ENCODE data around the gene PLEKHM1.
"Not testable (repeated sequence)": the region's sequence is repeated elsewhere in the genome, so short reads cannot be mapped to it uniquely, and the experiment has no call there.

The PLEKHM1 gene

GRCh38 chr17:45447650-45448049, 42.9 kb downstream of the PLEKHM1 start:
- not testable (repeated sequence) for H3K9me3 ChIP-seq (ENCODE audit: control insufficient read depth, insufficient read depth, low read depth, low read length); H3K9ac ChIP-seq (ENCODE audit: low read length); H3K36me3 ChIP-seq (ENCODE audit: control insufficient read depth, insufficient read depth, low read length); H3K27ac ChIP-seq (ENCODE audit: low read depth, low read length); H3K4me3 ChIP-seq (ENCODE audit: low read depth, low read length); H3K27me3 ChIP-seq (ENCODE audit: control insufficient read depth, insufficient read depth, low read length); H3K4me1 ChIP-seq (ENCODE audit: control insufficient read depth, insufficient read depth, low read length)

GRCh38 chr17:45446872-45447625, 43.5 kb downstream of the PLEKHM1 start:
- not testable (repeated sequence) for H3K9me3 ChIP-seq (ENCODE audit: control insufficient read depth, insufficient read depth, low read depth, low read length)

GRCh38 chr17:45445901-45446743, 44.4 kb downstream of the PLEKHM1 start:
- H3K4me1 ChIP-seq (ENCODE audit: control insufficient read depth, insufficient read depth, low read length); H3K9ac ChIP-seq (ENCODE audit: low read length); H3K27me3 ChIP-seq (ENCODE audit: control insufficient read depth, insufficient read depth, low read length); H3K36me3 ChIP-seq (ENCODE audit: control insufficient read depth, insufficient read depth, low read length); H3K9me3 ChIP-seq (ENCODE audit: control insufficient read depth, insufficient read depth, low read depth, low read length); H3K4me3 ChIP-seq (ENCODE audit: low read depth, low read length); H3K27ac ChIP-seq (ENCODE audit: low read depth, low read length): not testable (repeated sequence)

More at GRCh38 chr17:45446872-45447625, 43.5 kb downstream of the PLEKHM1 start:
- H3K9ac ChIP-seq (ENCODE audit: low read length); H3K36me3 ChIP-seq (ENCODE audit: control insufficient read depth, insufficient read depth, low read length); H3K27ac ChIP-seq (ENCODE audit: low read depth, low read length); H3K27me3 ChIP-seq (ENCODE audit: control insufficient read depth, insufficient read depth, low read length); H3K4me1 ChIP-seq (ENCODE audit: control insufficient read depth, insufficient read depth, low read length); H3K4me3 ChIP-seq (ENCODE audit: low read depth, low read length): not testable (repeated sequence)

GRCh38 chr17:45444856-45445820, 45.4 kb downstream of the PLEKHM1 start:
- not testable (repeated sequence) for H3K36me3 ChIP-seq (ENCODE audit: control insufficient read depth, insufficient read depth, low read length); H3K4me3 ChIP-seq (ENCODE audit: low read depth, low read length); H3K9me3 ChIP-seq (ENCODE audit: control insufficient read depth, insufficient read depth, low read depth, low read length); H3K27ac ChIP-seq (ENCODE audit: low read depth, low read length); H3K27me3 ChIP-seq (ENCODE audit: control insufficient read depth, insufficient read depth, low read length); H3K9ac ChIP-seq (ENCODE audit: low read length); H3K4me1 ChIP-seq (ENCODE audit: control insufficient read depth, insufficient read depth, low read length)

GRCh38 chr17:45444301-45444700, 46.2 kb downstream of the PLEKHM1 start:
- H3K4me3 ChIP-seq (ENCODE audit: low read depth, low read length); H3K27me3 ChIP-seq (ENCODE audit: control insufficient read depth, insufficient read depth, low read length); H3K27ac ChIP-seq (ENCODE audit: low read depth, low read length); H3K9me3 ChIP-seq (ENCODE audit: control insufficient read depth, insufficient read depth, low read depth, low read length); H3K36me3 ChIP-seq (ENCODE audit: control insufficient read depth, insufficient read depth, low read length); H3K9ac ChIP-seq (ENCODE audit: low read length): not testable (repeated sequence)
- peaks cover 15% of the 10 kb centered on the region for H3K4me1 ChIP-seq (ENCODE audit: control insufficient read depth, insufficient read depth, low read length)

- H3K9ac ChIP-seq (ENCODE audit: low read length); H3K9me3 ChIP-seq (ENCODE audit: control insufficient read depth, insufficient read depth, low read depth, low read length): not testable (repeated sequence)
- H3K4me1 ChIP-seq (ENCODE audit: control insufficient read depth, insufficient read depth, low read length): peaks cover 15% of the 10 kb centered on the region
Observed at GRCh38 chr17:45443371-45444260, 46.9 kb downstream of the PLEKHM1 start.

GRCh38 chr17:45441526-45442310, 48.8 kb downstream of the PLEKHM1 start:
- no peak overlapping the region for H3K27ac ChIP-seq (ENCODE audit: low read depth, low read length)
- H3K36me3 ChIP-seq (ENCODE audit: control insufficient read depth, insufficient read depth, low read length): peaks cover 3% of the 10 kb centered on the region; the same call in 1 of the 2 replicates
- H3K4me3 ChIP-seq (ENCODE audit: low read depth, low read length): no peak overlapping the region
- H3K27me3 ChIP-seq (ENCODE audit: control insufficient read depth, insufficient read depth, low read length): no peaks in the 10 kb centered on the region
- no peak overlapping the region for H3K9ac ChIP-seq (ENCODE audit: low read length)
- H3K4me1 ChIP-seq (ENCODE audit: control insufficient read depth, insufficient read depth, low read length): peaks cover 26% of the 10 kb centered on the region
- H3K9me3 ChIP-seq (ENCODE audit: control insufficient read depth, insufficient read depth, low read depth, low read length): no peaks in the 10 kb centered on the region

More at GRCh38 chr17:45443371-45444260, 46.9 kb downstream of the PLEKHM1 start:
- not testable (repeated sequence) for H3K36me3 ChIP-seq (ENCODE audit: control insufficient read depth, insufficient read depth, low read length); H3K27ac ChIP-seq (ENCODE audit: low read depth, low read length); H3K27me3 ChIP-seq (ENCODE audit: control insufficient read depth, insufficient read depth, low read length); H3K4me3 ChIP-seq (ENCODE audit: low read depth, low read length)

- H3K27ac ChIP-seq (ENCODE audit: low read depth, low read length); H3K9me3 ChIP-seq (ENCODE audit: control insufficient read depth, insufficient read depth, low read depth, low read length); H3K27me3 ChIP-seq (ENCODE audit: control insufficient read depth, insufficient read depth, low read length); H3K9ac ChIP-seq (ENCODE audit: low read length); H3K4me3 ChIP-seq (ENCODE audit: low read depth, low read length); H3K36me3 ChIP-seq (ENCODE audit: control insufficient read depth, insufficient read depth, low read length): not testable (repeated sequence)
- peaks cover 34% of the 10 kb centered on the region for H3K4me1 ChIP-seq (ENCODE audit: control insufficient read depth, insufficient read depth, low read length)
Observed at GRCh38 chr17:45440839-45441515, 49.5 kb downstream of the PLEKHM1 start.

- Histone ChIP-seq H3K9ac (ENCODE audit: low read length) (no peak overlapping the region), H3K27me3 (ENCODE audit: control insufficient read depth, insufficient read depth, low read length) (0 out of 2 replicates have a peak, but pooled peaks cover 2% of the 10 kb centered on the region), H3K9me3 (ENCODE audit: control insufficient read depth, insufficient read depth, low read depth, low read length) (no peaks in the 10 kb centered on the region), H3K27ac (ENCODE audit: low read depth, low read length) (no peak overlapping the region), H3K4me3 (ENCODE audit: low read depth, low read length) (no peak overlapping the region), H3K4me1 (ENCODE audit: control insufficient read depth, insufficient read depth, low read length) (peaks cover 35% of the 10 kb centered on the region), H3K36me3 (ENCODE audit: control insufficient read depth, insufficient read depth, low read length) (peaks cover 3% of the 10 kb centered on the region; the same call in 1 of the 2 replicates)
Observed at GRCh38 chr17:45440161-45440778, 50.3 kb downstream of the PLEKHM1 start.

All from HUES6 (cell line).